HG03521 (cell line): ENCODE data around the gene AP5S1.
A peak's percentile ranks its signal among the peaks of the same experiment; 100 is the strongest.

Experiments
- ATAC-seq: cut with Tn5 transposase; IDR thresholded peaks from one replicate; pipeline ENCODE4 v1.9.1; 2021; ENCODE audit warnings: mild to moderate bottlenecking, moderate library complexity; ENCODE audit not compliant: unreplicated experiment

Gene AP5S1

GRCh38 chr20:3820048-3820900, at the start of gene AP5S1:
Gene AP5S1, plus strand, starts transcription at chr20:3820547. Its CDS starts 1,571 bp downstream, at chr20:3822118.
- ATAC-seq: peak; percentile 77

GRCh38 chr20:3771552-3772058, 48.7 kb upstream of the AP5S1 start:
- ATAC-seq: no peak

- no peak for ATAC-seq
Measured at GRCh38 chr20:3775457-3776108, 44.8 kb upstream of the AP5S1 start.

- ATAC-seq: no peak
Measured at GRCh38 chr20:3777381-3777715, 43.0 kb upstream of the AP5S1 start.

- no peak for ATAC-seq
Measured at GRCh38 chr20:3777716-3778629, 42.4 kb upstream of the AP5S1 start.

GRCh38 chr20:3778976-3779375, 41.4 kb upstream of the AP5S1 start:
- no peak for ATAC-seq

- ATAC-seq: no peak
Measured at GRCh38 chr20:3781153-3781910, 39.0 kb upstream of the AP5S1 start, which contains the start of gene SPEF1. Gene SPEF1, minus strand, starts transcription at chr20:3781448. Its CDS starts 161 bp downstream, at chr20:3781287.

GRCh38 chr20:3782597-3782996, 37.8 kb upstream of the AP5S1 start:
- no peak for ATAC-seq

GRCh38 chr20:3783068-3783489, 37.3 kb upstream of the AP5S1 start:
- no peak for ATAC-seq

- ATAC-seq: no peak
Measured at GRCh38 chr20:3783511-3784195, 36.7 kb upstream of the AP5S1 start.

GRCh38 chr20:3784216-3784853, 36.0 kb upstream of the AP5S1 start:
- no peak for ATAC-seq

GRCh38 chr20:3784863-3785239, 35.5 kb upstream of the AP5S1 start:
- no peak for ATAC-seq

- no peak for ATAC-seq
Measured at GRCh38 chr20:3785240-3786125, 34.9 kb upstream of the AP5S1 start.

GRCh38 chr20:3786126-3786484, 34.2 kb upstream of the AP5S1 start:
- ATAC-seq: peak; percentile 17

- ATAC-seq: peak; percentile 82
Measured at GRCh38 chr20:3786665-3787323, 33.6 kb upstream of the AP5S1 start, which contains the start of gene CENPB. Gene CENPB, minus strand, starts transcription at chr20:3786740. Its CDS starts 257 bp downstream, at chr20:3786483.

- ATAC-seq: no peak
Measured at GRCh38 chr20:3787324-3788014, 32.9 kb upstream of the AP5S1 start.

- no peak for ATAC-seq
Measured at GRCh38 chr20:3788685-3789155, 31.6 kb upstream of the AP5S1 start.
